Measurements from ENCODE around the gene GALNTL6. TPM values are rescaled to one million over a fixed set of nuclear protein-coding genes. Genes with fewer than 3 reads are reported as not detected.

GALNTL6 gene
- total RNA-seq, 4 donors from 2014 or later: 0.82 to 0.95 TPM; not detected in 2

GRCh38 chr4:172124656-172125308 is 311.6 kb downstream of the GALNTL6 start:
- Histone ChIP-seq H3K4me1 (no peaks in the 10 kb centered on the region), H3K9me3 (no peaks in the 10 kb centered on the region), H3K36me3 (no peaks in the 10 kb centered on the region), H3K27me3 (no peaks in the 10 kb centered on the region), H3K4me3 (no peak overlapping the region), H3K27ac (no peak overlapping the region)
- in situ Hi-C loops (cut with MboI; ENCODE audit: low pct_ligation_motif_present in 1 of 4, low pct_unique_long_range_greater_than_20kb in 1 of 4, low sequenced_read_pairs in 3 of 4) (no loop called here), intact Hi-C loops (cut with DNase I; ENCODE audit: low total_unique reads) (no loop called here)
- TF ChIP-seq POLR2AphosphoS5 (IDR thresholded peaks at IDR 0.05) (no peak), POLR2A (IDR thresholded peaks at IDR 0.05) (no peak), CTCF (IDR thresholded peaks at IDR 0.05) (no peak), EP300 (IDR thresholded peaks at IDR 0.05; ENCODE audit: low read depth) (no peak)
- WGBS, 2 donors (ENCODE audit: low coverage in 1 of 2): 60 to 72% methylated on average over 1 of the region's 1 CpG
- DNase-seq: no peak

GRCh38 chr4:172125443-172125842 is 312.2 kb downstream of the GALNTL6 start:
- H3K4me1 ChIP-seq: no peaks in the 10 kb centered on the region
- in situ Hi-C loops (cut with MboI; ENCODE audit: low pct_ligation_motif_present in 1 of 4, low pct_unique_long_range_greater_than_20kb in 1 of 4, low sequenced_read_pairs in 3 of 4) (no loop called here), intact Hi-C loops (cut with DNase I; ENCODE audit: low total_unique reads) (no loop called here)
- no peak overlapping the region for H3K27ac ChIP-seq
- no peak for DNase-seq
- no peaks in the 10 kb centered on the region for H3K27me3 ChIP-seq
- no peak overlapping the region for H3K4me3 ChIP-seq
- no peaks in the 10 kb centered on the region for H3K36me3 ChIP-seq
- TF ChIP-seq POLR2AphosphoS5 (IDR thresholded peaks at IDR 0.05) (no peak), POLR2A (IDR thresholded peaks at IDR 0.05) (no peak), CTCF (IDR thresholded peaks at IDR 0.05) (no peak), EP300 (IDR thresholded peaks at IDR 0.05; ENCODE audit: low read depth) (no peak)
- H3K9me3 ChIP-seq: no peaks in the 10 kb centered on the region

DNA sequence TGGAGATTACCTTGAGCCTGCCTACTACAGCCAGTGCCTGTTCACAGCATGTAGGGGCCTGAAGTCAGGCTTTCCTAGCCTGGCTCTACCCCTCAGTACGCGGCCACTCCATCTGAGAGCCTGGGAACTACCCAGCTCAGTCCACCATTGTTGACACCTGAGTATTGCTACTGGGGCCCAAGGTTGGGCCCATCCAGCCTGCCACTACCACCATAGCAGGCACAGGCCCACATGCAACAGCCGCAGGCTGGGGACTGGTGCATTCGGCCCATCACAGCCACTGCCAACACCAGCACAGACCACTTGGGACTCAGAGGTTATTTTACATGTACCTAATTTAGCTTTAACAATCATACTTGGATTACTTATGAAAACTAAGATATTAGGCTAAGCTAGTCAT is 314.0 kb downstream of the GALNTL6 start:
- H3K27me3 ChIP-seq: no peaks in the 10 kb centered on the region
- no peaks in the 10 kb centered on the region for H3K4me1 ChIP-seq
- no peak overlapping the region for H3K4me3 ChIP-seq
- H3K36me3 ChIP-seq: no peaks in the 10 kb centered on the region
- WGBS, 2 donors (ENCODE audit: low coverage in 1 of 2): 90 to 96% methylated on average over 2 to 4 of the region's 4 CpGs
- H3K27ac ChIP-seq: no peak overlapping the region
- DNase-seq: no peak
- TF ChIP-seq CTCF (IDR thresholded peaks at IDR 0.05) (no peak), EP300 (IDR thresholded peaks at IDR 0.05; ENCODE audit: low read depth) (no peak), POLR2AphosphoS5 (IDR thresholded peaks at IDR 0.05) (no peak), POLR2A (IDR thresholded peaks at IDR 0.05) (no peak)
- in situ Hi-C loops (cut with MboI; ENCODE audit: low pct_ligation_motif_present in 1 of 4, low pct_unique_long_range_greater_than_20kb in 1 of 4, low sequenced_read_pairs in 3 of 4): no loop called here
- intact Hi-C loops (cut with DNase I; ENCODE audit: low total_unique reads): no loop called here
- no peaks in the 10 kb centered on the region for H3K9me3 ChIP-seq

GRCh38 chr4:172129593-172129992 is 316.4 kb downstream of the GALNTL6 start:
- in situ Hi-C loops (cut with MboI; ENCODE audit: low pct_ligation_motif_present in 1 of 4, low pct_unique_long_range_greater_than_20kb in 1 of 4, low sequenced_read_pairs in 3 of 4) (no loop called here), intact Hi-C loops (cut with DNase I; ENCODE audit: low total_unique reads) (no loop called here)
- DNase-seq: no peak
- Histone ChIP-seq H3K27ac (no peak overlapping the region), H3K27me3 (no peaks in the 10 kb centered on the region), H3K9me3 (no peaks in the 10 kb centered on the region), H3K4me3 (no peak overlapping the region), H3K36me3 (no peaks in the 10 kb centered on the region), H3K4me1 (no peaks in the 10 kb centered on the region)
- TF ChIP-seq CTCF (IDR thresholded peaks at IDR 0.05) (no peak), EP300 (IDR thresholded peaks at IDR 0.05; ENCODE audit: low read depth) (no peak), POLR2AphosphoS5 (IDR thresholded peaks at IDR 0.05) (no peak), POLR2A (IDR thresholded peaks at IDR 0.05) (no peak)
- WGBS, 2 donors (ENCODE audit: low coverage in 1 of 2): 69 to 81% methylated on average over 1 of the region's 1 CpG
